ENCODE measurements around the gene ASRGL1.

The ASRGL1 gene

DNA sequence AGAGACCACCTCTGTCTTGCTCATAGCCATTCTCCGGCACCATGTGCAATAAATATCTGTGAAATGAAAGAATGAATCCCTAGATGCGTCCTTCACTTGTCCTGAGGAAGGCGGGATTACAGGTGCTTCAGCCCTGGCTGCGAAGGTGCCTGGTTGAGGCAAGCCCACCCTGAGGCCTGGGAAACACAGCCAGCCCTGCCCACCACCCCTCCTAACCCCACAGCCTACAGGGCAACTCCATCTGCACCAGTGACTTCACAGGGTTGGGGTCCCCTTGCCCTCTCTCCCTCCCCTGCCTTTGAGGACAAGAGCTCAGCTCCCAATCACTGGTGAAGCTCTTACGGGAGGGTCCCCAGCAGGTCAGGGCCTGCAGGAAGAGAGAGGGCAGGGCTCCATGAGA lies 64.1 kb downstream of the ASRGL1 start:
- no peak for TF ChIP-seq ZFX (IDR thresholded peaks at IDR 0.05; ENCODE audit: borderline replicate concordance)
- TF ChIP-seq, protein P1, sequence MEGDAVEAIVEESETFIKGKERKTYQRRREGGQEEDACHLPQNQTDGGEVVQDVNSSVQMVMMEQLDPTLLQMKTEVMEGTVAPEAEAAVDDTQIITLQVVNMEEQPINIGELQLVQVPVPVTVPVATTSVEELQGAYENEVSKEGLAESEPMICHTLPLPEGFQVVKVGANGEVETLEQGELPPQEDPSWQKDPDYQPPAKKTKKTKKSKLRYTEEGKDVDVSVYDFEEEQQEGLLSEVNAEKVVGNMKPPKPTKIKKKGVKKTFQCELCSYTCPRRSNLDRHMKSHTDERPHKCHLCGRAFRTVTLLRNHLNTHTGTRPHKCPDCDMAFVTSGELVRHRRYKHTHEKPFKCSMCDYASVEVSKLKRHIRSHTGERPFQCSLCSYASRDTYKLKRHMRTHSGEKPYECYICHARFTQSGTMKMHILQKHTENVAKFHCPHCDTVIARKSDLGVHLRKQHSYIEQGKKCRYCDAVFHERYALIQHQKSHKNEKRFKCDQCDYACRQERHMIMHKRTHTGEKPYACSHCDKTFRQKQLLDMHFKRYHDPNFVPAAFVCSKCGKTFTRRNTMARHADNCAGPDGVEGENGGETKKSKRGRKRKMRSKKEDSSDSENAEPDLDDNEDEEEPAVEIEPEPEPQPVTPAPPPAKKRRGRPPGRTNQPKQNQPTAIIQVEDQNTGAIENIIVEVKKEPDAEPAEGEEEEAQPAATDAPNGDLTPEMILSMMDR (IDR thresholded peaks at IDR 0.05), result no peak
- no peak overlapping the region for H3K27ac ChIP-seq

DNA sequence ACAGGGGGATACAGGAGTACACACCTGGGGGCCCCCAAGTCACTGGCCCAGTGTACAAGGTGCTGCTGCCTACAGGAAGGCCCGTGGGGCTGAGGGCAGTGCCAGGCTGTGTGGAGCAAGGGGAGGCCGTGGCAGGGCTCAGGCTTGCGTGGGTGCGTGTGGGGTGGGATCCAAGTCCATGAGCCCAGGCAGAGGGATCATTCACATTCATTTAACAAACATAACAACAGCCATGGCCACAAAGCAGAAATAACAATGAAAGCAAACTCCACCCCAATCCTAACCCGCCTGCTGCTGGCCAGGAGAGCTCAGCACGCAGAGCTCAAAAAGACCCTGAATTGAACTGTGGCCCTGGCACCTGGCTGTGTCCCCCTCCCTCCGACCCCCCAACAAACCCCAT lies 64.6 kb downstream of the ASRGL1 start:
- no peak for TF ChIP-seq ZFX (IDR thresholded peaks at IDR 0.05; ENCODE audit: borderline replicate concordance)
- TF ChIP-seq, protein P1 (IDR thresholded peaks at IDR 0.05), result no peak
- no peak overlapping the region for H3K27ac ChIP-seq

DNA sequence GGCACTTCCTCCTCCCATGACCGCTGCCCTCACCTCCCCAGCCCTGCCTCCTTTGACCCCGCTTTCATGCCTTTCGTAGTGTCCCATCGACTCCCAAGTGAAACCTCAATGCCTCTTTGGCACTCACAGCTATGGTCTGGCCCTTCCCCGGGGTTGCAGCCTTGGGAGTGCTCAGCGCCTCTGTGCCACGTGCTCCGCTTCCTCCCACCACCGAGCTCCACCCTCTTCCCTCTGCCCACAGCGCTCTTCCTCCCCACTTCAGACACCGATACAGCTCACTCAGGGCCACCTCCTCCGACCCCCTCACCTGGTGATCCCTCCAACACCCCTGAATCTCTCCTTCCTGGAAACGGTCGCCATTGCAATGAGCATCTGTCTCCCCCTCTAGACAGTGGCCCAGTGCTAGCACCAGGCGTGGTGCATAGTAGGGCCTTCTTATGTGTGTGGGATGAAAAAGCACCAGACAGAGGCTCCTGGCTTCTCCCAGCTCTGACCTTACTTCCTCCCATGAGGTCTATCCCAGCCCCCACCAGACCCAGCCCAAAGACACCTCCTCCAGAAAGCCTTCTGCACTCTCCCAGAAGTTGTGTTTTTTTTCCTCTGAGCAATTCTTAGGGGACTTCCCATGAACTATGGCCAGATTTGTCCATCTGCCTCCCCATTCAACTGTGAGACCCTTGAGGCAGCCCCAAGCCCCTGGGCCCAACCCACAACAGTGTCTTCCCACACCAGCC lies 65.1 kb downstream of the ASRGL1 start:
- TF ChIP-seq, protein P1 (IDR thresholded peaks at IDR 0.05), result no peak
- TF ChIP-seq ZFX (IDR thresholded peaks at IDR 0.05; ENCODE audit: borderline replicate concordance), result no peak
- H3K27ac ChIP-seq, result no peak overlapping the region

DNA sequence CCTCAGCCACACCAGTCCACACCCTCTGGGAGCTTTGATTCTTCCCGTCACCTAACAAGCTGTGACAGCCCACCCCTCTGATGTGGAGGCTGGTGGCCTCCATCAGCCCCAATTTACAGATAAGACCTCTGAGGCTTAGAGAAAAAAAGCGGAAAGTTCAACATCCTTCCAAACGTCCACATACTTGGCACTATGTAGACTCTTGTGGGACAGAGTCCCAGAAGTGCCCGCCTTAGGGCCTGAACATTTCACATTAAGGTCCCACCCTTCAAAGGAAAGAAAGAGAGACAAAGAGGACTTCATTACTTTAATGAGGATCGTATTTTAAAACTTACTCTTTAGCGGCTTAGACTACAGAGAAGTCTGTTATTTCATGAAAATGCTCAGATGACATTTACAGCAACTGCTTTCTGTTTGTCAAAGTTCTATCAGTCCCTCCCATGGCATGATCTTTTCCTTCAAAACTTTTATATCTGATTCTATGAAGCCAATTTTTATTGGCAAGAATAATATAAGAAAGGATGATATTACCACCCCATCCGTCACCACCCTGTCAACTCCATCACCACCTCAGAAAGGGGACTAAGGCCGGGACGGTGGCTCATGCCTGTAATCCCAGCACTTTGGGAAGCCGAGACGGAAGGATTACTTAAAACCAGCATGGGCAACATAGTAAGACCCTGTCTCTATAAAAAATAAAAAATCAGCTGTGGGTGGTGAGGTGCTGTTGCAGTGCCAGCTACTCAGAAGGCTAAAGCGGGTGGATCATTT lies 65.9 kb downstream of the ASRGL1 start:
- TF ChIP-seq, protein P1 (IDR thresholded peaks at IDR 0.05), result no peak
- no peak for TF ChIP-seq ZFX (IDR thresholded peaks at IDR 0.05; ENCODE audit: borderline replicate concordance)
- H3K27ac ChIP-seq, result no peak overlapping the region

DNA sequence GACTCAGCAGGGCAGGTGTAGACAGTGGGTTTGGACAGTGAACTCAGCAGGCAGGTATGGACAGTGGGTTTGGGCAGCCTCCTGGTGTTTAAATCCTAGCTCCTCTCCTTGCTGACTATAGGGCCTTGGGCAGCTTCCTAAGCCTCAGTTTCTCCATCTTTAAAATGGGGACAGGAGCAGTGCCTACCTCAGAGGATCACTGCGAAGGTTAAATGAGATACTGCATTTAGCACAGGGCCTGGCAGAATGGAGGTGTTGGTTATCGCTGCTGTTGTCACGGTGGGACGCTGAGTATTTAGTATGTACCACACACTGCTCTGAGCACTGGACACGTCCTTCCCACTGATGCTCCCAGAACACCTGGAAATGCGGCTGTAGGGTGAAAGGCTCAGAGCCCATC lies 67.2 kb downstream of the ASRGL1 start:
- no peak overlapping the region for H3K27ac ChIP-seq
- no peak for TF ChIP-seq ZFX (IDR thresholded peaks at IDR 0.05; ENCODE audit: borderline replicate concordance)
- TF ChIP-seq, protein P1 (IDR thresholded peaks at IDR 0.05), result no peak

DNA sequence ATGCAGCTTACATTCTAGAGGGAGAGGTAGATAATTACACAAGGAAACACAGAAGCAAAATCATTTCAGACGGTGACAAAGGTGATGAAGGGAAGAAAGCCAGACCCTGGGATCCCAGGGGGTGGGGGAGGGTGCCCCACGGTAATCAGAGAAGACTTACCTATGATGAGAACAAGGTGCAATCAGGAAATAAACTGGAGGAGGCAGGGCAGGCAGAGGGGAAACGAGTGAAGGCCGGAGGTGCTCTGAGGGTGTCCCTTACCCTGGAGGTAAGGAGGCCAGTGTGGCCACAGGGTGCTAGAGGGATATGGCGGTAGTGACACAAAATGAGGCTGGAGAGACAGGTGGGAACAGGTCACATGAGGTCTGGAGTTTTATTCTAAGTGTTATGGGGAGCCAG lies 67.7 kb downstream of the ASRGL1 start:
- TF ChIP-seq, protein P1 (IDR thresholded peaks at IDR 0.05), result no peak
- no peak for TF ChIP-seq ZFX (IDR thresholded peaks at IDR 0.05; ENCODE audit: borderline replicate concordance)
- no peak overlapping the region for H3K27ac ChIP-seq

DNA sequence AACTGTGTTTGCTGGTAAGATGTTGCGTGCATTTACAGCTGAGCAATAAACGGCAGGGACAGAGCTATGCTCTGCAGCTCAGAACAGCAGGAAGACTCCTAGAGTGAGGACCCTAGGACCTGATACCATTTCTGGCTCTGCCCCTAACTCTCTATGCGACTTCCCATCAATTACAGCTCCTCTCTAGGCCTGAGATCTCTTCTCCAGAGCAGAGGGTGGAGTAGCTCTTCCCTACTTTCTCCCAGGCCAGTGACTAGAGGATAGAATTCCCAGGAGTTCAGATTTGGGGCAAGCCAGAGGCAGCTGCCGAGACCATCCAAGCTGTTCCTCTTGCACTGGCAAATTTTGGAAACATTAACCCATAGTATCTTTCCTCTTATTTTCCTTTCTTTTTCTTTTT lies 68.8 kb downstream of the ASRGL1 start:
- H3K27ac ChIP-seq, result no peak overlapping the region
- TF ChIP-seq ZFX (IDR thresholded peaks at IDR 0.05; ENCODE audit: borderline replicate concordance), result no peak
- TF ChIP-seq, protein P1 (IDR thresholded peaks at IDR 0.05), result no peak

Measured in 22Rv1 (cell line).